GM19099 (cell line): ENCODE measurements around the gene TNPO3.
A peak's percentile ranks its signal among the peaks of the same experiment; 100 is the strongest.

Experiments used
- POLR2A ChIP-seq: IDR thresholded peaks from 3 replicates; pipeline ENCODE4 v1.6.1; 2011; ENCODE audit warnings: low read depth; ENCODE audit not compliant: insufficient read length; ENCODE audit errors: extremely low read depth

TNPO3 gene

GRCh38 chr7:128941946-128942526, 112.9 kb downstream of the TNPO3 start:
- TF ChIP-seq POLR2A = no peak

GRCh38 chr7:128941323-128941890, 113.5 kb downstream of the TNPO3 start:
- no peak for TF ChIP-seq POLR2A

- peak; percentile 68 for TF ChIP-seq POLR2A
Observed at GRCh38 chr7:128940494-128941322, 114.2 kb downstream of the TNPO3 start.

- peak; percentile 57 for TF ChIP-seq POLR2A
Observed at GRCh38 chr7:128939861-128940410, 115.0 kb downstream of the TNPO3 start.

- TF ChIP-seq POLR2A = no peak
Observed at GRCh38 chr7:128939075-128939860, 115.6 kb downstream of the TNPO3 start.

GRCh38 chr7:128938544-128939074, 116.3 kb downstream of the TNPO3 start:
- peak; percentile 88 for TF ChIP-seq POLR2A

- peak; percentile 73 for TF ChIP-seq POLR2A
Observed at GRCh38 chr7:128937647-128938543, 117.0 kb downstream of the TNPO3 start, which contains the start of gene IRF5. IRF5 (plus strand) TSS chr7:128937927; CDS start chr7:128942082, 4,155 bp downstream.

GRCh38 chr7:128937271-128937646, 117.7 kb downstream of the TNPO3 start:
- TF ChIP-seq POLR2A = no peak

- TF ChIP-seq POLR2A = peak; percentile 2
Observed at GRCh38 chr7:128936798-128937197, 118.1 kb downstream of the TNPO3 start.

GRCh38 chr7:128935342-128935730, 119.6 kb downstream of the TNPO3 start:
- TF ChIP-seq POLR2A = no peak

GRCh38 chr7:128934361-128935341, 120.3 kb downstream of the TNPO3 start:
- peak; percentile 57 for TF ChIP-seq POLR2A

GRCh38 chr7:128933180-128933891, 121.6 kb downstream of the TNPO3 start:
- TF ChIP-seq POLR2A = peak; percentile 58

GRCh38 chr7:128932862-128933179, 122.1 kb downstream of the TNPO3 start:
- no peak for TF ChIP-seq POLR2A
